ENCODE measurements around the gene CIC. TPM values are rescaled to one million over a fixed set of nuclear protein-coding genes. Genes with fewer than 3 reads are reported as not detected.

Gene CIC
- total and polyA plus RNA-seq, 4 experiments from 2014 or later, result 3.5 to 82.6 (median 81.6) TPM; not detected in 1

DNA sequence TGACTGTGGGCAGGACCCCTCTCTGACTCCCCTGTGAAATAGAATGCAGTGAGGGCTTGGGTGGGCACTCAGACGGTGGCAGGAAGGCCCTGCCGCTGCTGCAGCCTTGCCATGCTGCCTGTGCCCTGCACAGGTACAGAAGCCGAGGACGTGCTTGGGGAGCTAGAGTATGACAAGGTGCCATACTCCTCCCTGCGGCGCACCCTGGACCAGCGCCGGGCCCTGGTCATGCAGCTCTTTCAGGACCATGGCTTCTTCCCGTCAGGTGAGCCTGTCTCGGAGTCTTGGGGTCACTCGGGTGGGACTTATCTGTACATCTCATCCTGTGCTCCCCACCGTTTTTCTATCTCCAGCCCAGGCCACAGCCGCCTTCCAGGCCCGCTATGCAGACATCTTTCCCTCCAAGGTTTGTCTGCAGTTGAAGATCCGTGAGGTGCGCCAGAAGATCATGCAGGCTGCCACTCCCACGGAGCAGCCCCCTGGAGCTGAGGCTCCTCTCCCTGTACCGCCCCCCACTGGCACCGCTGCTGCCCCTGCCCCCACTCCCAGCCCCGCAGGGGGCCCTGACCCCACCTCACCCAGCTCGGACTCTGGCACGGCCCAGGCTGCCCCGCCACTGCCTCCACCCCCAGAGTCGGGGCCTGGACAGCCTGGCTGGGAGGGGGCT is 25.6 kb downstream of the CIC start:
- intact Hi-C loops (cut with micrococcal nuclease), result no loop called here

GRCh38 chr19:42295342-42295741 is 26.3 kb downstream of the CIC start:
- H3K4me1 ChIP-seq (ENCODE audit: insufficient read depth, low read length), result peaks cover 8% of the 10 kb centered on the region
- no peak overlapping the region for H3K4me3 Mint-ChIP-seq
- no peaks in the 10 kb centered on the region for H3K9me3 ChIP-seq (ENCODE audit: control insufficient read depth in 1 of 2, low read length in 2 of 2)
- H3K27ac ChIP-seq (ENCODE audit: low read depth, low read length), result no peak overlapping the region
- peaks cover 9% of the 10 kb centered on the region for H3K36me3 ChIP-seq (ENCODE audit: insufficient read depth, low read length)
- H3K36me3 Mint-ChIP-seq, result peaks cover 9 to 38% of the 10 kb centered on the region in 2 donors
- intact Hi-C loops (cut with micrococcal nuclease), result no loop called here
- H3K27me3 ChIP-seq (ENCODE audit: insufficient read depth, low read length), result no peaks in the 10 kb centered on the region
- H3K27me3 Mint-ChIP-seq, result no peaks in the 10 kb centered on the region
- H3K27ac Mint-ChIP-seq, result peak overlapping the region in 3 of 7 donors; percentile 29 to 79 (median 57)
- ChIA-PET CTCF (ENCODE audit: partially characterized antibody) (interaction anchor here (0.6 to 4.3 kb wide), 12 partner anchors 13 to 241 kb away, joined by 3 to 26 read pairs (median 7); partner anchors contain the start of genes CIC, GSK3A and POU2F2), POLR2A (ENCODE audit: partially characterized antibody) (interaction anchor here (0.8 to 3.4 kb wide), 5 partner anchors 24 to 172 kb away, joined by 3 to 20 read pairs (median 3); partner anchors contain the start of genes ERF and GSK3A)
- no peak for DNase-seq
- no peaks in the 10 kb centered on the region for H3K9me3 Mint-ChIP-seq
- H3K4me3 ChIP-seq (ENCODE audit: low read length in 2 of 2), result no peak overlapping the region
- H3K4me1 Mint-ChIP-seq, result peaks cover 3 to 21% (median 12%) of the 10 kb centered on the region in 4 donors

More for the DNA sequence above, 25.6 kb downstream of the CIC start:
- H3K4me1 ChIP-seq (ENCODE audit: insufficient read depth, low read length), result peaks cover 8% of the 10 kb centered on the region
- Mint-ChIP-seq H3K27me3 (no peaks in the 10 kb centered on the region), H3K4me1 (peaks cover 3 to 19% (median 11%) of the 10 kb centered on the region in 4 donors), H3K27ac (no peak overlapping the region), H3K4me3 (no peak overlapping the region), H3K9me3 (no peaks in the 10 kb centered on the region), H3K36me3 (peaks cover 9 to 36% of the 10 kb centered on the region in 2 donors)
- H3K27me3 ChIP-seq (ENCODE audit: insufficient read depth, low read length), result no peaks in the 10 kb centered on the region
- peak in 1 of 5 donors; percentile 36 for DNase-seq
- CTCF ChIA-PET (ENCODE audit: partially characterized antibody), result interaction anchor here (0.6 to 4.3 kb wide), 8 partner anchors 16 to 186 kb away, joined by 3 to 26 read pairs (median 14); partner anchors contain the start of genes GSK3A and POU2F2
- H3K9me3 ChIP-seq (ENCODE audit: control insufficient read depth in 1 of 2, low read length in 2 of 2), result no peaks in the 10 kb centered on the region
- H3K27ac ChIP-seq (ENCODE audit: low read depth, low read length), result no peak overlapping the region
- POLR2A ChIA-PET (ENCODE audit: partially characterized antibody), result interaction anchor here (0.8 to 3.4 kb wide), 3 partner anchors 39 to 64 kb away, joined by 3 to 20 read pairs (median 3); partner anchors contain the start of genes ERF and GSK3A
- peaks cover 15% of the 10 kb centered on the region for H3K36me3 ChIP-seq (ENCODE audit: insufficient read depth, low read length)
- H3K4me3 ChIP-seq (ENCODE audit: low read length in 2 of 2), result no peak overlapping the region

DNA sequence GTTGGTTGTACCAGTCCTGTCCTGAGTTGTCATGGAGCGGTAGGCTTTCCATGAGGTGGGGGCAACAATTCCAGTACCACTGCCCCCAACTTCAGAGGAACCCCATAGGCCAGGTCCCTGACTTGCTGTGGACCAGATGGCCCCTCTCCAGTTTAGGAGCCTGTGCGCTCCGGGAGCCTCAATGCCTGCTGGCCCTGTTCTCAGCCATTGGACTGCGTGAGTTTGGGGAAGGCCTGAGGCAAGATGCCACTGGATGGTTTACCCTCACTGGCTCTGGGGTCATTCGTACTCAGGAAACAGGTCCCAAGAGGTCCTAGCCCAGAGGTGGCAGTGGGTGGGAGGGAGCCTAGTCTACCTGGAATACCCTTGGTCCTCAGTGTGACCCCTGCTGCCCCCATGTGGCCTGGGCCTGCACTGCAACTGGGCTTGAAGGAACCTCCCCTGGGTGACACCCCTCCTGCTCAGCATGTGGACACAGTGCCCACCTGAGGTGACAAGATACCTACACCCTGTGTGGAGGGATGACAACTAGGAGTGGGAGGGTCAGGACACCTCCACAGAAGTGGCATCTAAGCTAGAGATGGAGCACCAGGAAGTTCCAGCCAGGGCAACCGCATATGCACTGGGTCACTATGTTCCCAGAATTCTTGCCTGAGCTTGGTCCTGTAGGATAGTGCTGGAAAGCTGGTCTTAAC is 26.9 kb downstream of the CIC start:
- peak overlapping the region in 6 of 7 donors; percentile 17 to 79 (median 73) for H3K27ac Mint-ChIP-seq
- no peaks in the 10 kb centered on the region for H3K9me3 Mint-ChIP-seq
- intact Hi-C loops (cut with micrococcal nuclease), result loop anchor here (1.0 kb wide), 4 partner anchors 13 to 188 kb away; no protein-coding TSS in a partner anchor
- peaks cover 9 to 38% of the 10 kb centered on the region in 2 donors for H3K36me3 Mint-ChIP-seq
- Histone ChIP-seq H3K27ac (ENCODE audit: low read depth, low read length) (peak overlapping the region; percentile 11), H3K36me3 (ENCODE audit: insufficient read depth, low read length) (peaks cover 5% of the 10 kb centered on the region), H3K4me1 (ENCODE audit: insufficient read depth, low read length) (peaks cover 8% of the 10 kb centered on the region), H3K9me3 (ENCODE audit: control insufficient read depth in 1 of 2, low read length in 2 of 2) (no peaks in the 10 kb centered on the region), H3K4me3 (ENCODE audit: low read length in 2 of 2) (no peak overlapping the region), H3K27me3 (ENCODE audit: insufficient read depth, low read length) (no peaks in the 10 kb centered on the region)
- H3K4me3 Mint-ChIP-seq, result peak overlapping the region in 1 of 8 donors; percentile 25
- ChIA-PET POLR2A (ENCODE audit: partially characterized antibody) (interaction anchor here (0.7 to 3.4 kb wide), 9 partner anchors 9 to 187 kb away, joined by 3 to 20 read pairs (median 4); partner anchors contain the start of genes GSK3A and POU2F2), CTCF (ENCODE audit: partially characterized antibody) (interaction anchor here (0.6 to 4.3 kb wide), 27 partner anchors 8 to 241 kb away, joined by 3 to 26 read pairs (median 4); partner anchors contain the start of genes CIC, GSK3A and POU2F2)
- DNase-seq, result peak; percentile 78 to 89 (median 85)
- H3K4me1 Mint-ChIP-seq, result peaks cover 3 to 22% (median 12%) of the 10 kb centered on the region in 4 donors
- no peaks in the 10 kb centered on the region for H3K27me3 Mint-ChIP-seq

DNA sequence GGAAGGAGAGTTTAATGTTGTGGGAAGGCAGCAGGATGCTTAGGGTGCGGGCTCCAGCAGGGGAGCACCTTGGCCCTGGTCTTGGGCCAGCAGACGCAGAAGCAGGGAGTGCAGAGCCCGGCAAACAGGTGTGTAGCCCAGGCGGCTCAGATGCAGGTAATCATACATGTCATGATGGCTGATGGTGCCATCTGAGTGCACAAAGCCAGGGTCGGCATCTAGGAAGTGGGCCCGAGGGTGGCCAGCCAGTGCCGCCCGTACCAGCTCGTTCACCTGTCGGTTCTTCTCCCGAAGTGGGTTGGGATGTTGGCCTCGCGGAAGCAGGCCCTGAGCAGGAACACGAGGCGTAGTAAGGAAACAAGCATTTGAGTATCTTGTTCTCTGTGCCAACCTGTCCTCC is 28.0 kb downstream of the CIC start:
- intact Hi-C loops (cut with micrococcal nuclease), result no loop called here
- Mint-ChIP-seq H3K4me3 (no peak overlapping the region), H3K27ac (peak overlapping the region in 4 of 7 donors; percentile 36 to 79 (median 61)), H3K27me3 (no peaks in the 10 kb centered on the region), H3K9me3 (no peaks in the 10 kb centered on the region), H3K36me3 (peaks cover 3 to 29% of the 10 kb centered on the region in 2 donors), H3K4me1 (peaks cover 7 to 26% (median 13%) of the 10 kb centered on the region in 4 donors)
- peak in 1 of 5 donors; percentile 3 for DNase-seq
- Histone ChIP-seq H3K27me3 (ENCODE audit: insufficient read depth, low read length) (no peaks in the 10 kb centered on the region), H3K9me3 (ENCODE audit: control insufficient read depth in 1 of 2, low read length in 2 of 2) (no peaks in the 10 kb centered on the region), H3K4me1 (ENCODE audit: insufficient read depth, low read length) (peaks cover 11% of the 10 kb centered on the region), H3K27ac (ENCODE audit: low read depth, low read length) (no peak overlapping the region), H3K4me3 (ENCODE audit: low read length in 2 of 2) (no peak overlapping the region), H3K36me3 (ENCODE audit: insufficient read depth, low read length) (peaks cover 2% of the 10 kb centered on the region)
- ChIA-PET CTCF (ENCODE audit: partially characterized antibody) (interaction anchor here (0.8 to 4.3 kb wide), 16 partner anchors 9 to 193 kb away, joined by 3 to 26 read pairs (median 6); partner anchors contain the start of genes GSK3A and POU2F2), POLR2A (ENCODE audit: partially characterized antibody) (interaction anchor here (1.5 to 3.4 kb wide), 4 partner anchors 12 to 165 kb away, joined by 3 to 20 read pairs (median 6); partner anchors contain the start of genes GSK3A and POU2F2)

GRCh38 chr19:42301646-42302203 is 32.7 kb downstream of the CIC start, which contains the start of gene PRR19:
Gene PRR19 (plus strand): TSS chr19:42302132. CDS start chr19:42309585, 7,453 bp downstream.
- Mint-ChIP-seq H3K9me3 (no peaks in the 10 kb centered on the region), H3K27ac (peak within 1 kb of the TSS; percentile 81 to 94 (median 89)), H3K4me1 (peaks cover 16 to 33% (median 22%) of the 10 kb centered on the region in 4 donors), H3K4me3 (peak within 1 kb of the TSS; percentile 85 to 93 (median 90)), H3K27me3 (no peaks in the 10 kb centered on the region), H3K36me3 (peaks cover 0 to 6% of the 10 kb centered on the region in 2 donors)
- no peak for DNase-seq
- H3K4me1 ChIP-seq (ENCODE audit: insufficient read depth, low read length), result peaks cover 20% of the 10 kb centered on the region
- no peaks in the 10 kb centered on the region for H3K27me3 ChIP-seq (ENCODE audit: insufficient read depth, low read length)
- intact Hi-C loops (cut with micrococcal nuclease), result loop anchor here (1.0 to 5.0 kb wide), 4 partner anchors 17 to 104 kb away; partner anchors contain the start of genes ERF and MEGF8
- H3K4me3 ChIP-seq (ENCODE audit: low read length in 2 of 2), result peak within 1 kb of the TSS; percentile 52 to 66
- POLR2A ChIA-PET (ENCODE audit: partially characterized antibody), result interaction anchor here (0.7 to 2.2 kb wide), 12 partner anchors 17 to 226 kb away, joined by 3 to 13 read pairs (median 4); partner anchors contain the start of genes ERF, GSK3A and ZNF574
- H3K36me3 ChIP-seq (ENCODE audit: insufficient read depth, low read length), result no peaks in the 10 kb centered on the region
- peak within 1 kb of the TSS; percentile 63 for H3K27ac ChIP-seq (ENCODE audit: low read depth, low read length)
- H3K9me3 ChIP-seq (ENCODE audit: control insufficient read depth in 1 of 2, low read length in 2 of 2), result no peaks in the 10 kb centered on the region
- CTCF ChIA-PET (ENCODE audit: partially characterized antibody), result interaction anchor here (1.6 to 1.8 kb wide), 2 partner anchors 169 to 193 kb away, joined by 5 read pairs; partner anchors contain the start of gene POU2F2

GRCh38 chr19:42303101-42303464 is 34.0 kb downstream of the CIC start:
- H3K9me3 Mint-ChIP-seq, result no peaks in the 10 kb centered on the region
- intact Hi-C loops (cut with micrococcal nuclease), result loop anchor here (2.0 to 5.0 kb wide), 3 partner anchors 18 to 106 kb away; partner anchors contain the start of gene ERF
- H3K4me1 Mint-ChIP-seq, result peaks cover 16 to 33% (median 22%) of the 10 kb centered on the region in 4 donors
- peaks cover 0 to 4% of the 10 kb centered on the region in 2 donors for H3K36me3 Mint-ChIP-seq
- no peak for DNase-seq
- Histone ChIP-seq H3K27me3 (ENCODE audit: insufficient read depth, low read length) (no peaks in the 10 kb centered on the region), H3K4me1 (ENCODE audit: insufficient read depth, low read length) (peaks cover 20% of the 10 kb centered on the region), H3K4me3 (ENCODE audit: low read length in 2 of 2) (peak overlapping the region; percentile 6 to 66), H3K9me3 (ENCODE audit: control insufficient read depth in 1 of 2, low read length in 2 of 2) (no peaks in the 10 kb centered on the region), H3K27ac (ENCODE audit: low read depth, low read length) (peak overlapping the region; percentile 63), H3K36me3 (ENCODE audit: insufficient read depth, low read length) (no peaks in the 10 kb centered on the region)
- POLR2A ChIA-PET (ENCODE audit: partially characterized antibody), result interaction anchor here (0.8 to 2.2 kb wide), 14 partner anchors 18 to 227 kb away, joined by 3 to 13 read pairs (median 4); partner anchors contain the start of genes ERF, GSK3A, POU2F2 and ZNF574
- CTCF ChIA-PET (ENCODE audit: partially characterized antibody), result interaction anchor here (0.8 to 1.2 kb wide), 2 partner anchors 120 to 163 kb away, joined by 3 read pairs; no protein-coding TSS in a partner anchor
- H3K27me3 Mint-ChIP-seq, result no peaks in the 10 kb centered on the region
- peak overlapping the region; percentile 81 to 94 (median 89) for H3K27ac Mint-ChIP-seq
- H3K4me3 Mint-ChIP-seq, result peak overlapping the region; percentile 85 to 93 (median 90)
